K562 (cell line): ENCODE measurements around the gene ICAM1. TPM values are rescaled to one million over a fixed set of nuclear protein-coding genes. Genes with fewer than 3 reads are reported as not detected.

Source experiments
- BCLAF1 ChIP-seq, 2 experiments: fragments of 450-650 bp in 1 of 2; IDR thresholded peaks; 2 replicates each; pipeline ENCODE4 v1.6.1; 2011 to 2017; ENCODE audit warnings: low read depth in 2 of 2, antibody characterized with exemption in 1 of 2, borderline replicate concordance in 1 of 2, low read length in 1 of 2, mild to moderate bottlenecking in 1 of 2, mixed read lengths in 1 of 2; ENCODE audit not compliant: control insufficient read depth in 1 of 2
- ELF1 ChIP-seq: fragments of 200-800 bp; sonication (Bioruptor generic); IDR thresholded peaks from 2 replicates; pipeline ENCODE4 v1.6.1; 2016; ENCODE audit warnings: missing genetic modification characterization, missing compliant biosample characterization
- FOXP4 ChIP-seq: sonication (generic); formaldehyde crosslinking; IDR thresholded peaks from 2 replicates; pipeline ENCODE4 v1.8.0; 2022; ENCODE audit warnings: mild to moderate bottlenecking, missing genetic modification reagents, borderline replicate concordance
- KAT8 ChIP-seq: fragments of 450-650 bp; IDR thresholded peaks from 2 replicates; pipeline ENCODE4 v1.6.1; 2016; ENCODE audit warnings: low read depth, mild to moderate bottlenecking
- KHSRP ChIP-seq: fragments of 450-650 bp; IDR thresholded peaks from 2 replicates; pipeline ENCODE4 v1.6.1; 2017
- MCM3 ChIP-seq: fragments of 450-650 bp; IDR thresholded peaks from 2 replicates; pipeline ENCODE4 v1.6.1; 2016
- NFYB ChIP-seq: IDR thresholded peaks from 2 replicates; pipeline ENCODE4 v1.6.1; 2011; ENCODE audit warnings: mild to moderate bottlenecking, moderate library complexity; ENCODE audit not compliant: insufficient read length; ENCODE audit errors: extremely low read depth
- PATZ1 ChIP-seq: fragments of 250-450 bp; sonication (Bioruptor Pico); IDR thresholded peaks from 2 replicates; pipeline ENCODE4 v1.5.0; 2020; ENCODE audit warnings: mild to moderate bottlenecking, borderline replicate concordance
- PHTF2 ChIP-seq: fragments of 250-450 bp; sonication (Bioruptor Pico); IDR thresholded peaks from 2 replicates; pipeline ENCODE4 v1.5.0; 2021; ENCODE audit warnings: mild to moderate bottlenecking
- RUNX1 ChIP-seq: sonication (generic); IDR thresholded peaks from 2 replicates; pipeline ENCODE4 v1.6.1; 2016; ENCODE audit warnings: antibody characterized with exemption, low read depth
- SMARCA4 ChIP-seq: fragments of 450-650 bp; IDR thresholded peaks from 2 replicates; pipeline ENCODE4 v1.6.1; 2016
- SNRNP70 ChIP-seq: fragments of 200-400 bp; formaldehyde crosslinking; optimal IDR thresholded peaks from 2 replicates; pipeline ENCODE3; 2017; ENCODE audit warnings: low read depth, low read length
- SPI1 ChIP-seq: IDR thresholded peaks from 2 replicates; pipeline ENCODE4 v1.6.1; 2011; ENCODE audit warnings: low read depth, low read length, control low read depth, borderline replicate concordance
- TFAP4 ChIP-seq: sonication (generic); formaldehyde crosslinking; IDR thresholded peaks from 2 replicates; pipeline ENCODE4 v1.8.0; 2022; ENCODE audit warnings: missing genetic modification reagents, mild to moderate bottlenecking, moderate library complexity, borderline replicate concordance
- TRIM24 ChIP-seq, 2 experiments: fragments of 450-650 bp; IDR thresholded peaks; 2 replicates each; pipeline ENCODE4 v1.6.1; 2016
- ZBTB7A ChIP-seq: IDR thresholded peaks from 2 replicates; pipeline ENCODE4 v1.6.1; 2011; ENCODE audit warnings: low read depth, mild to moderate bottlenecking, low read length, moderate library complexity, borderline replicate concordance; ENCODE audit not compliant: control insufficient read depth
- ZNF280B ChIP-seq: fragments of 250-450 bp; sonication (Bioruptor Pico); IDR thresholded peaks from 2 replicates; pipeline ENCODE4 v1.5.1; 2021; ENCODE audit warnings: mild to moderate bottlenecking
- ZNF830 ChIP-seq: fragments of 250-450 bp; sonication (Bioruptor Pico); IDR thresholded peaks from 2 replicates; pipeline ENCODE4 v1.5.0; 2021; ENCODE audit warnings: mild to moderate bottlenecking
- polyA plus RNA-seq, 8 experiments: library from polyadenylated mRNA; depleted of rRNA in 4 of 8; stranded (reverse) in 5 of 8; unstranded in 3 of 8; fragments of >200 nt; fragmentation: Nextera tagmentation in 2 of 8; fragmentation: Illumina TruSeq in 1 of 8; extraction: Ambion mirVana in 2 of 8; extraction: Trizol in 1 of 8; gene quantifications; 2 replicates each; pipeline versions ENCODE4 v1.2.1 to v1.2.3, GENCODE V29; 2011 to 2014; ENCODE audit warnings: inconsistent platforms in 1 of 8, missing spikeins in 1 of 8
- total RNA-seq, 7 experiments: library from RNA; depleted of rRNA in 6 of 7; stranded (reverse); fragments of >200 nt in 6 of 7; fragmentation: Illumina TruSeq in 2 of 7; extraction: Trizol in 2 of 7; gene quantifications; 2 replicates each; pipeline versions ENCODE4 v1.2.1 to v1.2.3, GENCODE V29; 2011 to 2021; ENCODE audit warnings: low replicate concordance in 1 of 7

ICAM1 gene
- total and polyA plus RNA-seq, 9 of the 15 experiments (the other 6 are each of a cell fraction or from before 2014, with no cell fraction given) = 2.3 to 24.4 (median 13.4) TPM

GRCh38 chr19:10269333-10270179 lies 1.4 kb upstream of the ICAM1 start (continued):
- TF ChIP-seq FOXP4 (no peak), ZBTB7A (peak; percentile 94), ELF1 (tag) (no peak), PHTF2 (CRISPR knock-in tag) (no peak), BCLAF1 (IDR thresholded peaks at IDR 0.05; ENCODE audit: borderline replicate concordance in 1 of 2, control insufficient read depth in 1 of 2, low read depth in 2 of 2, low read length in 1 of 2) (no peak), ZNF280B (CRISPR knock-in tag) (no peak), MCM3 (no peak), KAT8 (no peak), SNRNP70 (no peak), TFAP4 (CRISPR knock-in tag) (peak; percentile 82), ZNF830 (CRISPR knock-in tag) (no peak), KHSRP (no peak), TRIM24 (IDR thresholded peaks at IDR 0.05) (no peak), RUNX1 (no peak), SPI1 (no peak), PATZ1 (CRISPR knock-in tag) (no peak), NFYB (no peak), SMARCA4 (no peak)
